Measurements from ENCODE around the gene ZNF567. TPM values are rescaled to one million over a fixed set of nuclear protein-coding genes. Genes with fewer than 3 reads are reported as not detected.
A peak's percentile ranks its signal among the peaks of the same experiment; 100 is the strongest.

ZNF567 gene
- total RNA-seq (10 to 100 TPM in 1 of 2 donors, 1 to 10 TPM in 1; 7.9 to 11.2 TPM), polyA plus RNA-seq (1 to 10 TPM in 1 of 2 donors, under 1 TPM in 1; 0.88 to 4.3 TPM)
- long read RNA-seq, donor 1, partial matches to known transcripts = 0 of 3 reads
- long read RNA-seq, donor 1, other reads (novel, unspliced or antisense) = 3 of 3 reads
- long read RNA-seq, donor 2, partial matches to known transcripts = 1 of 3 reads
- long read RNA-seq, donor 2, other reads (novel, unspliced or antisense) = 1 of 3 reads

GRCh38 chr19:36687214-36688056 lies at the start of gene ZNF567:
TSS of gene ZNF567 (plus strand) at chr19:36687612. CDS start at chr19:36694868, 7,256 bp downstream.
- no peak within 1 kb of the TSS for H3K27ac ChIP-seq (ENCODE audit: low read depth in 1 of 2, low read length in 2 of 2)
- intact Hi-C loops (cut with DNase I) = no loop called here
- peak within 1 kb of the TSS; percentile 35 to 59 for H3K4me3 ChIP-seq (ENCODE audit: low read length in 2 of 2)
- H3K27me3 ChIP-seq (ENCODE audit: control insufficient read depth in 1 of 2, insufficient read depth in 2 of 2, low read length in 1 of 2) = no peaks in the 10 kb centered on the region
- WGBS, 2 donors = 0% methylated on average over 69 of the region's 69 CpGs
- peaks cover 0 to 3% of the 10 kb centered on the region in 2 donors for H3K36me3 ChIP-seq (ENCODE audit: control insufficient read depth in 1 of 2, insufficient read depth in 2 of 2, low read length in 1 of 2)
- ATAC-seq (ENCODE audit: low FRiP score) (peak; percentile 99), DNase-seq (peak; percentile 99)
- H3K4me1 ChIP-seq (ENCODE audit: control insufficient read depth in 1 of 2, insufficient read depth in 2 of 2, low read length in 2 of 2) = peaks cover 0 to 5% of the 10 kb centered on the region in 2 donors
- H3K9me3 ChIP-seq (ENCODE audit: control insufficient read depth, low read length) = peaks cover 2% of the 10 kb centered on the region

- DNase-seq (no peak), ATAC-seq (ENCODE audit: low FRiP score) (no peak)
- Histone ChIP-seq H3K27me3 (ENCODE audit: control insufficient read depth in 1 of 2, insufficient read depth in 2 of 2, low read length in 1 of 2) (no peaks in the 10 kb centered on the region), H3K4me3 (ENCODE audit: low read length in 2 of 2) (no peak overlapping the region), H3K36me3 (ENCODE audit: control insufficient read depth in 1 of 2, insufficient read depth in 2 of 2, low read length in 1 of 2) (peaks cover 13 to 22% of the 10 kb centered on the region in 2 donors), H3K4me1 (ENCODE audit: control insufficient read depth in 1 of 2, insufficient read depth in 2 of 2, low read length in 2 of 2) (no peaks in the 10 kb centered on the region), H3K27ac (ENCODE audit: low read depth in 1 of 2, low read length in 2 of 2) (no peak overlapping the region), H3K9me3 (ENCODE audit: control insufficient read depth, low read length) (peaks cover 31% of the 10 kb centered on the region)
- WGBS, 2 donors = 97% methylated on average over 5 of the region's 5 CpGs
- intact Hi-C loops (cut with DNase I) = no loop called here
Observed at GRCh38 chr19:36638862-36639510, 48.4 kb upstream of the ZNF567 start.

- H3K4me3 ChIP-seq (ENCODE audit: low read length in 2 of 2) = no peak overlapping the region
- ATAC-seq (ENCODE audit: low FRiP score) = no peak
- no peaks in the 10 kb centered on the region for H3K27me3 ChIP-seq (ENCODE audit: control insufficient read depth in 1 of 2, insufficient read depth in 2 of 2, low read length in 1 of 2)
- intact Hi-C loops (cut with DNase I) = no loop called here
- no peak for DNase-seq
- H3K9me3 ChIP-seq (ENCODE audit: control insufficient read depth, low read length) = peaks cover 29% of the 10 kb centered on the region
- H3K4me1 ChIP-seq (ENCODE audit: control insufficient read depth in 1 of 2, insufficient read depth in 2 of 2, low read length in 2 of 2) = no peaks in the 10 kb centered on the region
- no peak overlapping the region for H3K27ac ChIP-seq (ENCODE audit: low read depth in 1 of 2, low read length in 2 of 2)
- 95 to 98% methylated on average over 2 of the region's 2 CpGs for WGBS, 2 donors
- peaks cover 11 to 14% of the 10 kb centered on the region in 2 donors for H3K36me3 ChIP-seq (ENCODE audit: control insufficient read depth in 1 of 2, insufficient read depth in 2 of 2, low read length in 1 of 2)
Observed at GRCh38 chr19:36646746-36647145, 40.7 kb upstream of the ZNF567 start.

GRCh38 chr19:36652958-36653357 lies 34.5 kb upstream of the ZNF567 start:
- Histone ChIP-seq H3K4me3 (ENCODE audit: low read length in 2 of 2) (no peak overlapping the region), H3K9me3 (ENCODE audit: control insufficient read depth, low read length) (peaks cover 18% of the 10 kb centered on the region), H3K36me3 (ENCODE audit: control insufficient read depth in 1 of 2, insufficient read depth in 2 of 2, low read length in 1 of 2) (peaks cover 19 to 21% of the 10 kb centered on the region in 2 donors), H3K27me3 (ENCODE audit: control insufficient read depth in 1 of 2, insufficient read depth in 2 of 2, low read length in 1 of 2) (no peaks in the 10 kb centered on the region), H3K27ac (ENCODE audit: low read depth in 1 of 2, low read length in 2 of 2) (no peak overlapping the region), H3K4me1 (ENCODE audit: control insufficient read depth in 1 of 2, insufficient read depth in 2 of 2, low read length in 2 of 2) (no peaks in the 10 kb centered on the region)
- intact Hi-C loops (cut with DNase I) = no loop called here
- DNase-seq (no peak), ATAC-seq (ENCODE audit: low FRiP score) (no peak)
- WGBS, 2 donors = 45 to 63% methylated on average over 1 of the region's 1 CpG

- ATAC-seq (ENCODE audit: low FRiP score) (no peak), DNase-seq (no peak)
- intact Hi-C loops (cut with DNase I) = no loop called here
- Histone ChIP-seq H3K9me3 (ENCODE audit: control insufficient read depth, low read length) (peaks cover 1% of the 10 kb centered on the region), H3K4me1 (ENCODE audit: control insufficient read depth in 1 of 2, insufficient read depth in 2 of 2, low read length in 2 of 2) (no peaks in the 10 kb centered on the region), H3K27ac (ENCODE audit: low read depth in 1 of 2, low read length in 2 of 2) (no peak overlapping the region), H3K36me3 (ENCODE audit: control insufficient read depth in 1 of 2, insufficient read depth in 2 of 2, low read length in 1 of 2) (peaks cover 2% of the 10 kb centered on the region in 2 donors), H3K4me3 (ENCODE audit: low read length in 2 of 2) (peak overlapping the region in 1 of 2 donors; percentile 65), H3K27me3 (ENCODE audit: control insufficient read depth in 1 of 2, insufficient read depth in 2 of 2, low read length in 1 of 2) (no peaks in the 10 kb centered on the region)
- WGBS, 2 donors = 55% methylated on average over 14 of the region's 14 CpGs
Observed at GRCh38 chr19:36665832-36666231, 21.6 kb upstream of the ZNF567 start.

- Histone ChIP-seq H3K4me1 (ENCODE audit: control insufficient read depth in 1 of 2, insufficient read depth in 2 of 2, low read length in 2 of 2) (no peaks in the 10 kb centered on the region), H3K4me3 (ENCODE audit: low read length in 2 of 2) (no peak overlapping the region), H3K27ac (ENCODE audit: low read depth in 1 of 2, low read length in 2 of 2) (no peak overlapping the region), H3K27me3 (ENCODE audit: control insufficient read depth in 1 of 2, insufficient read depth in 2 of 2, low read length in 1 of 2) (no peaks in the 10 kb centered on the region), H3K9me3 (ENCODE audit: control insufficient read depth, low read length) (peaks cover 9% of the 10 kb centered on the region), H3K36me3 (ENCODE audit: control insufficient read depth in 1 of 2, insufficient read depth in 2 of 2, low read length in 1 of 2) (peaks cover 5% of the 10 kb centered on the region in 2 donors)
- ATAC-seq (ENCODE audit: low FRiP score) (no peak), DNase-seq (no peak)
- intact Hi-C loops (cut with DNase I) = no loop called here
- 70 to 74% methylated on average over 2 of the region's 2 CpGs for WGBS, 2 donors
Observed at GRCh38 chr19:36668646-36669045, 18.8 kb upstream of the ZNF567 start.

- Histone ChIP-seq H3K4me1 (ENCODE audit: control insufficient read depth in 1 of 2, insufficient read depth in 2 of 2, low read length in 2 of 2) (no peaks in the 10 kb centered on the region), H3K36me3 (ENCODE audit: control insufficient read depth in 1 of 2, insufficient read depth in 2 of 2, low read length in 1 of 2) (peaks cover 5% of the 10 kb centered on the region in 2 donors), H3K9me3 (ENCODE audit: control insufficient read depth, low read length) (peaks cover 10% of the 10 kb centered on the region), H3K27ac (ENCODE audit: low read depth in 1 of 2, low read length in 2 of 2) (no peak overlapping the region), H3K27me3 (ENCODE audit: control insufficient read depth in 1 of 2, insufficient read depth in 2 of 2, low read length in 1 of 2) (no peaks in the 10 kb centered on the region), H3K4me3 (ENCODE audit: low read length in 2 of 2) (no peak overlapping the region)
- ATAC-seq (ENCODE audit: low FRiP score) (no peak), DNase-seq (no peak)
- 72 to 95% methylated on average over 1 of the region's 1 CpG for WGBS, 2 donors
- intact Hi-C loops (cut with DNase I) = no loop called here
Observed at GRCh38 chr19:36672368-36672767, 15.0 kb upstream of the ZNF567 start.

- Histone ChIP-seq H3K4me3 (ENCODE audit: low read length in 2 of 2) (no peak overlapping the region), H3K27me3 (ENCODE audit: control insufficient read depth in 1 of 2, insufficient read depth in 2 of 2, low read length in 1 of 2) (no peaks in the 10 kb centered on the region), H3K36me3 (ENCODE audit: control insufficient read depth in 1 of 2, insufficient read depth in 2 of 2, low read length in 1 of 2) (peaks cover 5 to 8% of the 10 kb centered on the region in 2 donors), H3K9me3 (ENCODE audit: control insufficient read depth, low read length) (peaks cover 10% of the 10 kb centered on the region), H3K4me1 (ENCODE audit: control insufficient read depth in 1 of 2, insufficient read depth in 2 of 2, low read length in 2 of 2) (no peaks in the 10 kb centered on the region), H3K27ac (ENCODE audit: low read depth in 1 of 2, low read length in 2 of 2) (no peak overlapping the region)
- intact Hi-C loops (cut with DNase I) = no loop called here
- 93 to 98% methylated on average over 2 of the region's 2 CpGs for WGBS, 2 donors
- ATAC-seq (ENCODE audit: low FRiP score) (no peak), DNase-seq (no peak)
Observed at GRCh38 chr19:36674201-36674600, 13.2 kb upstream of the ZNF567 start.
